Natural killer cell (primary cell): Measurements from ENCODE around the gene TNIP3. TPM values are rescaled to one million over a fixed set of nuclear protein-coding genes. Genes with fewer than 3 reads are reported as not detected.

Experiments used
- ATAC-seq, 3 donors: fragments of 150-1000 bp in 2 of 3; fragments of 200-7000 bp in 1 of 3; cut with Tn5 transposase; 1 replicate in 1 of 3; 2 replicates in 2 of 3; pipeline ENCODE4 v1.10.0; 2021; ENCODE audit warnings: mild to moderate bottlenecking in 2 of 3, moderate library complexity in 2 of 3
- DNase-seq, 2 donors: peaks; one replicate each; pipeline versions ENCODE4 v3.0.0 to v3.0.0-alpha.2; 2013 to 2021; ENCODE audit warnings: mixed read lengths in 1 of 2
- H3K27ac ChIP-seq: one replicate; pipeline ENCODE4 v1.5.1; 2013; ENCODE audit warnings: mild to moderate bottlenecking, low read length
- H3K27me3 ChIP-seq: one replicate; pipeline ENCODE4 v1.6.1; 2013; ENCODE audit warnings: low read length; ENCODE audit not compliant: control insufficient read depth, insufficient read depth
- H3K36me3 ChIP-seq: one replicate; pipeline ENCODE4 v1.6.1; 2013; ENCODE audit warnings: low read length; ENCODE audit not compliant: control insufficient read depth, insufficient read depth
- H3K4me1 ChIP-seq: one replicate; pipeline ENCODE4 v1.6.1; 2013; ENCODE audit warnings: low read length; ENCODE audit not compliant: control insufficient read depth, insufficient read depth
- H3K4me3 ChIP-seq: one replicate; pipeline ENCODE4 v1.5.1; 2013; ENCODE audit warnings: low read length
- H3K9me3 ChIP-seq: one replicate; pipeline ENCODE4 v1.6.1; 2013; ENCODE audit warnings: low read length; ENCODE audit not compliant: control insufficient read depth, insufficient read depth
- H3K27ac Mint-ChIP-seq, 2 donors: one replicate each; pipeline ENCODE4 v1.8.0; 2022; ENCODE audit warnings: mild to moderate bottlenecking in 2 of 2, mixed read lengths in 2 of 2, moderate library complexity in 1 of 2
- H3K27me3 Mint-ChIP-seq, 2 donors: one replicate each; pipeline ENCODE4 v1.8.0; 2022; ENCODE audit warnings: low read depth in 2 of 2, mixed read lengths in 2 of 2
- H3K36me3 Mint-ChIP-seq: one replicate; pipeline ENCODE4 v1.8.0; 2022; ENCODE audit warnings: mixed read lengths
- H3K4me1 Mint-ChIP-seq, 2 donors: one replicate each; pipeline ENCODE4 v1.8.0; 2022; ENCODE audit warnings: mixed read lengths in 2 of 2
- H3K4me3 Mint-ChIP-seq: one replicate; pipeline ENCODE4 v1.8.0; 2022; ENCODE audit warnings: mild to moderate bottlenecking, moderate library complexity, mixed read lengths
- H3K9me3 Mint-ChIP-seq, 2 donors: one replicate each; pipeline ENCODE4 v1.8.0; 2022; ENCODE audit warnings: mixed read lengths in 2 of 2
- WGBS: methylation state at CpG from one replicate; pipeline ENCODE4 v1.1.7; 2013; ENCODE audit warnings: missing lambda C conversion rate; ENCODE audit not compliant: insufficient coverage; 5-methylcytosine and 5-hydroxymethylcytosine counted together
- intact Hi-C: fragments of 100-400 bp; cut with micrococcal nuclease; formaldehyde crosslinking; loops from one replicate; pipeline ENCODE4 v1.14.2; 2022
- total RNA-seq, 4 donors: library from RNA; stranded (reverse); fragments of 120-200 nt in 1 of 4; gene quantifications; one replicate each; pipeline versions ENCODE4 v1.2.3 to v1.2.4, GENCODE V29; 2013 to 2022
- TF ChIP-seq, protein P1 (sequence below): fragments of 200-600 bp; IDR thresholded peaks from one replicate; pipeline ENCODE4 v1.8.0; 2022; ENCODE audit warnings: antibody characterized with exemption

The TNIP3 gene
- total RNA-seq, 3 donors from 2014 or later (not counting 1 experiment from before 2014, with no cell fraction given): 0.45 to 2.5 (median 0.64) TPM

GRCh38 chr4:121191361-121191760 is 27.2 kb upstream of the TNIP3 start:
- DNase-seq (peak in 1 of 2 donors; percentile 43), ATAC-seq (peak in 1 of 3 donors; percentile 35)
- no peaks in the 10 kb centered on the region for H3K27me3 ChIP-seq
- H3K4me1 ChIP-seq: peaks cover 14% of the 10 kb centered on the region
- TF ChIP-seq, protein P1, sequence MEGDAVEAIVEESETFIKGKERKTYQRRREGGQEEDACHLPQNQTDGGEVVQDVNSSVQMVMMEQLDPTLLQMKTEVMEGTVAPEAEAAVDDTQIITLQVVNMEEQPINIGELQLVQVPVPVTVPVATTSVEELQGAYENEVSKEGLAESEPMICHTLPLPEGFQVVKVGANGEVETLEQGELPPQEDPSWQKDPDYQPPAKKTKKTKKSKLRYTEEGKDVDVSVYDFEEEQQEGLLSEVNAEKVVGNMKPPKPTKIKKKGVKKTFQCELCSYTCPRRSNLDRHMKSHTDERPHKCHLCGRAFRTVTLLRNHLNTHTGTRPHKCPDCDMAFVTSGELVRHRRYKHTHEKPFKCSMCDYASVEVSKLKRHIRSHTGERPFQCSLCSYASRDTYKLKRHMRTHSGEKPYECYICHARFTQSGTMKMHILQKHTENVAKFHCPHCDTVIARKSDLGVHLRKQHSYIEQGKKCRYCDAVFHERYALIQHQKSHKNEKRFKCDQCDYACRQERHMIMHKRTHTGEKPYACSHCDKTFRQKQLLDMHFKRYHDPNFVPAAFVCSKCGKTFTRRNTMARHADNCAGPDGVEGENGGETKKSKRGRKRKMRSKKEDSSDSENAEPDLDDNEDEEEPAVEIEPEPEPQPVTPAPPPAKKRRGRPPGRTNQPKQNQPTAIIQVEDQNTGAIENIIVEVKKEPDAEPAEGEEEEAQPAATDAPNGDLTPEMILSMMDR: no peak
- no peaks in the 10 kb centered on the region for H3K9me3 Mint-ChIP-seq
- H3K4me3 ChIP-seq: no peak overlapping the region
- H3K27ac Mint-ChIP-seq: peak overlapping the region in 1 of 2 donors; percentile 85
- peak overlapping the region; percentile 45 for H3K4me3 Mint-ChIP-seq
- no peak overlapping the region for H3K27ac ChIP-seq
- no peaks in the 10 kb centered on the region for H3K9me3 ChIP-seq
- intact Hi-C loops: no loop called here
- H3K36me3 Mint-ChIP-seq: no peaks in the 10 kb centered on the region
- no CpG with 5 or more reads among the region's 1 CpG for WGBS
- no peaks in the 10 kb centered on the region for H3K36me3 ChIP-seq
- H3K4me1 Mint-ChIP-seq: peaks cover 33 to 45% of the 10 kb centered on the region in 2 donors
- no peaks in the 10 kb centered on the region for H3K27me3 Mint-ChIP-seq

DNA sequence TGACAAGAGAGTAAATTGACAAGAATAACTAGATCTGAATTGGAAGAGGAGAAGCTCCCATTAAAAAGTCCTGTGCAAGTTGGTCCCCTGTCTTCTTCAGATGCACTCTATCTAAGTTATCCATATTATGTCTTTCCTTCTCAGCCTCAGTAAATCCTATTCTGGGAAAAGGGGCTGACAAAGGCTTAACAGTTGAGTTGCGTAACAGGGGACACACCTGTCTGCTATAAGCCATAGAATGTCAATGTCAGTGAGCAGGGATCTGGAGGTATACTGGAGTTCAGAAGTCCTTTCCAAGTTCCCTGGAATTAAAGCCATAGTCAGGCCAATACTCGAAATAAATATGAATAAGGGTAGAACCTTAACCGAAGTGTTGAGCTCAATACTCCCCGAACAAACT is 26.3 kb upstream of the TNIP3 start:
- Mint-ChIP-seq H3K9me3 (no peaks in the 10 kb centered on the region), H3K27me3 (no peaks in the 10 kb centered on the region)

GRCh38 chr4:121189326-121190215 is 25.4 kb upstream of the TNIP3 start:
- TF ChIP-seq, protein P1: no peak
- Mint-ChIP-seq H3K27me3 (no peaks in the 10 kb centered on the region), H3K9me3 (no peaks in the 10 kb centered on the region), H3K4me3 (peak overlapping the region; percentile 85), H3K27ac (peak overlapping the region; percentile 83 to 85), H3K36me3 (no peaks in the 10 kb centered on the region), H3K4me1 (peaks cover 47 to 51% of the 10 kb centered on the region in 2 donors)
- DNase-seq (peak in 1 of 2 donors; percentile 78), ATAC-seq (peak; percentile 88 to 97 (median 94))
- Histone ChIP-seq H3K9me3 (no peaks in the 10 kb centered on the region), H3K27me3 (no peaks in the 10 kb centered on the region), H3K27ac (peak overlapping the region; percentile 1), H3K4me1 (peaks cover 18% of the 10 kb centered on the region), H3K4me3 (no peak overlapping the region), H3K36me3 (no peaks in the 10 kb centered on the region)
- intact Hi-C loops: loop anchor here (10.0 kb wide), 1 partner anchor 1115 kb away; no protein-coding TSS in a partner anchor
- WGBS: 41% methylated on average over 3 of the region's 3 CpGs

More for the DNA sequence above, 26.3 kb upstream of the TNIP3 start:
- intact Hi-C loops: no loop called here
- H3K27ac ChIP-seq: peak overlapping the region; percentile 1
- H3K4me3 ChIP-seq: no peak overlapping the region
- Mint-ChIP-seq H3K4me3 (peak overlapping the region; percentile 85), H3K4me1 (peaks cover 41 to 51% of the 10 kb centered on the region in 2 donors), H3K27ac (peak overlapping the region; percentile 83 to 85), H3K36me3 (no peaks in the 10 kb centered on the region)
- 96% methylated on average over 4 of the region's 4 CpGs for WGBS
- H3K4me1 ChIP-seq: peaks cover 18% of the 10 kb centered on the region
- TF ChIP-seq, protein P1: no peak
- H3K27me3 ChIP-seq: no peaks in the 10 kb centered on the region
- no peak for DNase-seq
- no peaks in the 10 kb centered on the region for H3K9me3 ChIP-seq
- ATAC-seq: no peak
- H3K36me3 ChIP-seq: no peaks in the 10 kb centered on the region
